Activated CD8-positive, alpha-beta memory T cell treated with anti-CD3 and anti-CD28 coated beads, Interleukin-2, amount 50 U/mL, for 24 hours (primary cell): ENCODE results near the gene SCARB1.

ENCODE experiments used
- DNase-seq: peaks from one replicate; pipeline ENCODE4 v3.0.0-alpha.2; 2020; ENCODE audit errors: extremely low read depth

The SCARB1 gene

GRCh38 chr12:124745891-124746570 is 117.6 kb downstream of the SCARB1 start:
- no peak for DNase-seq

- DNase-seq, result no peak
Observed at GRCh38 chr12:124745465-124745890, 118.2 kb downstream of the SCARB1 start.

- DNase-seq, result no peak
Observed at GRCh38 chr12:124744659-124745464, 118.8 kb downstream of the SCARB1 start.

- DNase-seq, result no peak
Observed at GRCh38 chr12:124744273-124744640, 119.4 kb downstream of the SCARB1 start.

GRCh38 chr12:124743479-124744272 is 120.0 kb downstream of the SCARB1 start:
- DNase-seq, result no peak

- no peak for DNase-seq
Observed at GRCh38 chr12:124742678-124743077, 121.0 kb downstream of the SCARB1 start.

GRCh38 chr12:124742111-124742510 is 121.6 kb downstream of the SCARB1 start:
- DNase-seq, result no peak

- DNase-seq, result no peak
Observed at GRCh38 chr12:124741211-124741610, 122.5 kb downstream of the SCARB1 start.

GRCh38 chr12:124740691-124741137 is 123.0 kb downstream of the SCARB1 start:
- no peak for DNase-seq

GRCh38 chr12:124739953-124740561 is 123.6 kb downstream of the SCARB1 start:
- no peak for DNase-seq

GRCh38 chr12:124738636-124739467 is 124.8 kb downstream of the SCARB1 start:
- no peak for DNase-seq

- DNase-seq, result no peak
Observed at GRCh38 chr12:124737772-124738635, 125.7 kb downstream of the SCARB1 start.

GRCh38 chr12:124737040-124737419 is 126.6 kb downstream of the SCARB1 start:
- DNase-seq, result no peak

- no peak for DNase-seq
Observed at GRCh38 chr12:124736115-124737039, 127.3 kb downstream of the SCARB1 start.

GRCh38 chr12:124734224-124734788 is 129.4 kb downstream of the SCARB1 start:
- DNase-seq, result no peak

GRCh38 chr12:124733086-124733485 is 130.6 kb downstream of the SCARB1 start:
- DNase-seq, result no peak

- DNase-seq, result no peak
Observed at GRCh38 chr12:124732275-124733075, 131.2 kb downstream of the SCARB1 start.

GRCh38 chr12:124731869-124732268 is 131.8 kb downstream of the SCARB1 start:
- DNase-seq, result no peak
